ENCODE data around the gene ASH1L. TPM values are rescaled to one million over a fixed set of nuclear protein-coding genes. Genes with fewer than 3 reads are reported as not detected.
"Not testable (repeated sequence)": the region's sequence is repeated elsewhere in the genome, so short reads cannot be mapped to it uniquely, and the experiment has no call there.

Gene ASH1L
- polyA plus RNA-seq, 3 donors: 5.6 to 13.6 (median 12.0) TPM

DNA sequence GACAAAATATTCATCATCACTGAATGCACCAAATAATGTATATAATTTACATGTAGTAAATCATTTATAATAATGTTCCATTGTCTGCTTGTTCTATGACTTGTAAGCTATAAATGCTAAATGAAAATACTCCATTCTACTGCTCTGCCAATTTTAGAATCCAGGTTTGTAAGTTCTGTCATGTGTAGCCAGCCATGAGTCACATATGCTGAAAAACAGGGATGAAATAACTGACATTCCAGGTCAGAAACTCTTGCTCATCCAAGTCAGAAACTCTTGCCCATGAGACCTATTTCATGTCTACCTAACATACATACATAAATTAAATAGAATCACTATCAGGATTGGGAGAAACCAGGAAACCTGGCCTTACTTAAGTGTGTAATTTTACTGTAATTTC lies 95.6 kb downstream of the ASH1L start:
- no peak overlapping the region for H3K27ac ChIP-seq (ENCODE audit: low read depth, low read length)

DNA sequence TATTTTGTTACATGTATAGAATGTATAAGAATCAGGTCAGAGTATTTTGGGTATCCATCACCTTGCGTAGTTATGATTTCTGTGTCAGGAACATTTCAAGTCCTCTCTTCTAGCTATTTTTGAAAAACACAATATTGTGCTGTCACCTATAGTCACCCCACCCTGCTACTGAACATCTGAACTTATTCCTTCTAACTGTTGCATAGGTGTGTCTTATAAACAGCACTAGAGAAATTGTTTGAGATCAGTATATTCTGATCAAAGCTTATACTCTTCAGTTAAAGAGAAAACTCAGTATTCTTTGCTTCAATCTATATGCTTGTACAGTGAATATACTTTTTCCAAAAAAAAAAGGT lies 96.0 kb downstream of the ASH1L start:
- H3K27ac ChIP-seq (ENCODE audit: low read depth, low read length): no peak overlapping the region
- WGBS, 3 donors: 93 to 100% (median 100%) methylated on average over 1 of the region's 1 CpG

DNA sequence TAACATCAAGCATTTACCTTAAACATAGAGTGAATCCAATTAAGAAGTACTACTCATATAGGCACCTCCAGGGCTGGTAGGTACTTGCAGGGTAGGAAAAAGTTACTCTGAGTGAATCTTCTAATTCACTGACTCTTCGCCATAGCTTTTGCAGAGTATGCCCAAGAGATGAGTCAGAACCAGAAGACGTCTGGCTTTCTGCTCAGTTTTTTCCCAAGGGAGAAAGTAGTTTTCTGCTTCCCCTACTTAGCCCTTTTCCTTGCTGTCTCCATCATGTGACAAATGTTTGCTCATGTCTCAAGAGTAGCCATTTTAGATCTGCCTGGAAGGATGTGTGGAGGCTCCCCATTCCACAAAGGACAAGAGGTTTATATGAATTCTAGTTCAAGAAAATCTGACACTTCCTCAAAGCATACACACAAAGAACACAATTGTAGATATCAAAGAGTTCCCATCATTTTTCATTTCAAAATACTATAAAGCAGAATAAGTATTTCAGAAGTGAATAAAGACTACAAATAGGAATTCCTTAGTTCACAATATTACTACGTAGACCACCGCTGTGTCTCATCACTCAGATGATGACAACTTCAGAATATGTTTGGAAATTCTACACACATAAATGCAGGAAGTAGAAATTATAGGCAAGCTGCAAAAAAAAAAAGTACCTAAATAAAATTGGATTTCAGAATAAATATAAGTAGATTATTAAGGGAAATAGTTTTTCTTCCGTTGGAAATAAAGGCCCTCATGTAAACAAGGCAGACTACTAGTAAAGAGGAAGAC lies 98.5 kb downstream of the ASH1L start:
- 80 to 89% (median 82%) methylated on average over 5 of the region's 5 CpGs for WGBS, 3 donors
- H3K27ac ChIP-seq (ENCODE audit: low read depth, low read length): no peak overlapping the region

DNA sequence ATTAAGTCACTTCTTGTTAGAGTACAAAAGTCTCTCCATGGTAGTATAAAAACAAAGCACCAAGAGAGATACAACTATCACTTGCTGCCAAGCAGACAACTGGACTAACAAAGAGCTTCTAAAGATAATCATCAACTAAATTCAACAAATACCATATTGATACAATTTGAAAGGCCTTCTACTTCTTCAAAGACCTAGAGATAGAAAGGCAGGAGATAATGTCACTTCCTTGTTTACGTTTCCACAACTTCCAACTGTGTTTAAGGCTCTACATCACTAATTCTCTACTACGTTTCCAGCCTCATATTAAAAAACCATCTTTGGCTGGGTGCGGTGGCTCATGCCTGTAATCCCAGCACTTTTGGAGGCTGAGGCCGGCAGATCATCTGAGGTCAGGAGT lies 104.5 kb downstream of the ASH1L start:
- 86 to 95% (median 89%) methylated on average over 4 of the region's 4 CpGs for whole genome bisulfite sequencing, 3 donors
- H3K27ac ChIP-seq (ENCODE audit: low read depth, low read length): no peak overlapping the region

DNA sequence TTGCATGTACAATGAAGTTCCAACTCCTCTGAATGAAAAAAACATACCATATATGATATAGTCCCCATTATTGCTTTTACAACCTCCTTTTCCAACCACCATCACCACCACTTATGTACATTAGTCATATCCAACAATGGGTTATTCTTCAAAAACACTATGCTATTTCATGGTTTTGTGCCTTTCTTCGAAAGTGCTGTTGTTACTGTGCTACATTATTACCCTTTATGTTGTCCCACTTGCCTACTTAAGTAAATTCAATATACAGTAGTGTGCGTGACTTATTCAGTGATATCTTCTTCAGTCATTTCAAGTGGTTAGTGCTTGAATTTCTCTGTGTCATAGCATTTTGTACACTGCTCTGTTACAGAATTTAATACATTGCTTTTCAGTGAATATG lies 105.3 kb downstream of the ASH1L start:
- 96 to 99% (median 99%) methylated on average over 2 of the region's 2 CpGs for WGBS, 3 donors
- no peak overlapping the region for H3K27ac ChIP-seq (ENCODE audit: low read depth, low read length)

DNA sequence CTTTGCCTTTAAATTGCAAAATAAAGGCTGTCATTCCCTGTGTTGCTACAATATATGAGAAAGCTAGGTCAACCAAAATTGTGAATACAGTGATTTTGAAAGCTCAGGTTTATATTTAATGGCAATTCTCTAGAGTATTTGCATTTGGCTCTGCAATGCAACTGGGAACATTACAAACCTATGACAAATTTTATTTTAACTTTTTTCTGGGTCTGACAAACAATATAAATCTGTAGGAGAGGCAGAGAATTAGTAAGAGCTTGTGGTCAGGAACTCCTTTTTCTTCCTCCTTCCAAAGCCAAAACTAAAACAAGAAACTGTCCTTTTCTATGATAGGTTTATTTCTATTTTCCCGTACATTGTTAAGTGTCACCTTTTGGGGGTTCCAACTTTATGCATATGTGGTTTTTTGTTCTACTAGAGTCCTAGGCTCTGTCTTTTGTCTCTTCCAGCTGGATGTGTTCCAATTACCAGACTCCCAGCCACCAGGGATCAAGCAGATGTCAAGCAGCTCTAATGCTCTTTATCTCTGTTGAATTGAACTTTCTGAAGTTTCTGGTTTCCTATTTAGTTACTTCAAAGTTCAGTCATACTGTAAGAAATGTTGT lies 106.9 kb downstream of the ASH1L start:
- 41 to 65% (median 64%) methylated on average over 1 of the region's 1 CpG for WGBS, 3 donors
- no peak overlapping the region for H3K27ac ChIP-seq (ENCODE audit: low read depth, low read length)

DNA sequence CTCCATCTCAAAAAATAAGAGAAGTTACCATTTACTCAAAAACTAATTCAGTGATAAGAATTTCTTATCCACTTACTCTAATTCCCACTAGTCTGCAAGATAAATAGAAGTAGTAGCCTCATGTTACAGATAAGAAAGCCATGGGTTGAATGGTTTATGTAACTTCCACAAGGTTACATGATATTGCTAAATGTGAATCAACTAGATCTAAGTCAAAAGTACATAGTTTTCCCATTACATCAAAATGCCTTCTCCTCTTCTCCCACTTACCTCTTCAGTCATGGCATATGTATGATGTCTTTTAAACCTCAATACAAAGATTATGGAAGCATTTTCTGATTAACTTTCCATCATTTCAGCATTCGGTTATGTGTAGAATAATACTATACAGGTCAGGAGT lies 108.5 kb downstream of the ASH1L start:
- 91 to 97% (median 92%) methylated on average over 1 of the region's 1 CpG for WGBS, 3 donors
- H3K27ac ChIP-seq (ENCODE audit: low read depth, low read length): no peak overlapping the region

DNA sequence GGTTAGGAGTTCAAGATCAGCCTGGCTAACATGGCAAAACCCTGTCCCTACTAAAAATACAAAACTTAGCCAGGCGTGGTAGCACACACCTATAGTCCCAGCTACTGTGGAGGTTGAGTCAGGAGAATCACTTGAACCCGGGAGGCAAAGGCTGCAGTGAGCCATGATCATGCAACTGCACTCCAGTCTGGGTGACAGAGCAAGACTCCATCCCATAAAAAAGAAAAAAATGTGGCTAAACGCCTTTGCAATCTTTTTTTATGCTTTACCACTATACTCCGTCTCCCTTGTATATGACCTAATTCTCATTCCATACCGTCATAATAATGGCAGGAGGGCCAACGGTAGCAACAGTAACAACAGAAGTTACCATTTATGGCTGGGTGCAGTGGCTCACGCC lies 109.5 kb downstream of the ASH1L start:
- no peak overlapping the region for H3K27ac ChIP-seq (ENCODE audit: low read depth, low read length)
- WGBS, 3 donors: 95 to 97% (median 97%) methylated on average over 7 of the region's 7 CpGs

DNA sequence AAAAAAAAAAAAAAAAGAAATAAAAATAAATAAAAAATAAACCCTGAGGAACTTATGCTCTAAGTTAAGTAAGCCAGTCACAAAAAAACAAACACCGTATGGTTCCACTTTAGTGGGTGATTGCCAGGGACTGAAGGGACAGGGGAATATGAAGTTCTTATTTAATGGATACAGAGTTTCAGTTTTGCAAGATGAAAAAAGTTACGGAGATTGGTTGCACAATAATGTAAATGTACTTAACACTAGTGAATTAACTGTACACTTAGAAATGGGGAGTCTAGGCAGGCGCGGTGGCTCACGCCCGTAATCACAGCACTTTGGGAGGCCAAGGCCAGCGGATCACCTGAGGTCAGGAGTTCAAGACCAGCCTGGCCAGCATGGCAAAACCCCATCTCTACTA lies 111.4 kb downstream of the ASH1L start:
- H3K27ac ChIP-seq (ENCODE audit: low read depth, low read length): no peak overlapping the region
- 86 to 97% (median 89%) methylated on average over 7 of the region's 7 CpGs for WGBS, 3 donors

DNA sequence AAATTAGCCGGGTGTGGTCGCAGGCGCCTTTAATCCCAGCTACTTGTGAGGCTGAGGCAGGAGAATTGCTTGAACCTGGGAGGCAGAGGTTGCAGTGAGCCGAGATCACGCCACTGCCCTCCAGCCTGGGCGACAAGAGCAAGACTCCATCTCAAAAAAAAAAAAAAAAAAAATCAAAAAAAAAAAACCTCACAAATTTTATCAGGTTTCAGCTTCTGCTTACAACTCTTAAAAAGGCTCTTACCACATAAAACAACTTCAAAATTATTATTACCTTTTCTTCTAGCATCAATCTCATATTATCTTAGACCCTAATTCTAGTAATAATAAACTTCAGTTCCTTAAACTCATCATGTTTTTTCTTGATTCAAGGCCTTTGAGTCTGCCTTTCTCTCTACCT lies 120.2 kb downstream of the ASH1L start:
- not testable (repeated sequence) for H3K27ac ChIP-seq (ENCODE audit: low read depth, low read length)
- WGBS, 3 donors: 95 to 97% (median 97%) methylated on average over 6 of the region's 6 CpGs

DNA sequence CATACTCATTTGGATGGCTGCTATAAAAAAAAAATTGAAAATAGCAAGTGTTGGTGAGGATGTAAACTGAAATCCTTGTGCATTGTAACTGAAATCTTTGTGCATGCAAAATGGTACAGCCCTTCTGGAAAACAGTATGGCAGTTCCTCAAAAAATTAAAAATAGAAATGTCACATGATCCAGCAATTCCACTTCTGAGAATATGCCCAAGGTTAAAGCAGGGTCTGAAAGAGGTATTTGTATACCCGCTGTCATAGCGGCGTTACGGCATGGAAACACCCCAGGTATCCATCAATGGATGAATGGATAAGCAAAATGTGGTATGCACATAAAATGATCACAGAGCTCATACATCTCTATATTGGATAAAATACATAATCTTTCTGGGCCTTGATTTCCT lies 125.2 kb downstream of the ASH1L start:
- H3K27ac ChIP-seq (ENCODE audit: low read depth, low read length): no peak overlapping the region
- WGBS, 3 donors: 91 to 98% (median 96%) methylated on average over 4 of the region's 4 CpGs

DNA sequence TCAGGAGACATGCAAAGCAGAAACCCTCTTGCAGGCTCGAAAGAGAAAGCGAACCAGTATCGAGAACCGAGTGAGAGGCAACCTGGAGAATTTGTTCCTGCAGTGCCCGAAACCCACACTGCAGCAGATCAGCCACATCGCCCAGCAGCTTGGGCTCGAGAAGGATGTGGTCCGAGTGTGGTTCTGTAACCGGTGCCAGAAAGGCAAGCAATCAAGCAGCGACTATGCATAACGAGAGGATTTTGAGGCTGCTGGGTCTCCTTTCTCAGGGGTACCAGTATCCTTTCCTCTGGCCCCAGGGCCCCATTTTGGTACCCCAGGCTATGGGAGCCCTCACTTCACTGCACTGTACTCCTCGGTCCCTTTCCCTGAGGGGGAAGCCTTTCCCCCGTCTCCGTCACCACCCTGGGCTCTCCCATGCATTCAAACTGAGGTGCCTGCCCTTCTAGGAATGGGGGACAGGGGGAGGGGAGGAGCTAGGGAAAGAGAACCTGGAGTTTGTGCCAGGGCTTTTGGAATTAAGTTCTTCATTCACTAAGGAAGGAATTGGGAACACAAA lies 128.7 kb downstream of the ASH1L start:
- H3K27ac ChIP-seq (ENCODE audit: low read depth, low read length): not testable (repeated sequence)
- 94 to 98% (median 95%) methylated on average over 14 of the region's 14 CpGs for WGBS, 3 donors

DNA sequence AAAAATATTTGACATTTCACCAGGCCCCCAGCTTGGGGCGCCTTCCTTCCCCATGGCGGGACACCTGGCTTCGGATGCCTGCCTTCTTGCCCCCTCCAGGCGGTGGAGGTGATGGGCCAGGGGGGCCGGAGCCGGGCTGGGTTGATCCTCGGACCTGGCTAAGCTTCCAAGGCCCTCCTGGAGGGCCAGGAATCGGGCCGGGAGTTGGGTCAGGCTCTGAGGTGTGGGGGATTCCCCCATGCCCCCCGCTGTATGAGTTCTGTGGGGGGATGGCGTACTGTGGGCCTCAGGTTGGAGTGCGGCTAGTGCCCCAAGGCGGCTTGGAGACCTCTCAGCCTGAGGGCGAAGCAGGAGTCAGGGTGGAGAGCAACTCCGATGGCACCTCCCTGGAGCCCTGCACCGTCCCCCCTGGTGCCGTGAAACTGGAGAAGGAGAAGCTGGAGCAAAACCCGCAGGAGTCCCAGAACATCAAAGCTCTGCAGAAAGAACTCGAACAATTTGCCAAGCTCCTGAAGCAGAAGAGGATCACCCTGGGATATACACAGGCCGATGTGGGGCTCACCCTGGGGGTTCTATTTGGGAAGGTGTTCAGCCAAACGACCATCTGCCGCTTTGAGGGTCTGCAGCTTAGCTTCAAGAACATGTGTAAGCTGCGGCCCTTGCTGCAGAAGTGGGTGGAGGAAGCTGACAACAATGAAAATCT lies 129.3 kb downstream of the ASH1L start:
- not testable (repeated sequence) for H3K27ac ChIP-seq (ENCODE audit: low read depth, low read length)
- 95 to 96% (median 95%) methylated on average over 23 of the region's 23 CpGs for WGBS, 3 donors

DNA sequence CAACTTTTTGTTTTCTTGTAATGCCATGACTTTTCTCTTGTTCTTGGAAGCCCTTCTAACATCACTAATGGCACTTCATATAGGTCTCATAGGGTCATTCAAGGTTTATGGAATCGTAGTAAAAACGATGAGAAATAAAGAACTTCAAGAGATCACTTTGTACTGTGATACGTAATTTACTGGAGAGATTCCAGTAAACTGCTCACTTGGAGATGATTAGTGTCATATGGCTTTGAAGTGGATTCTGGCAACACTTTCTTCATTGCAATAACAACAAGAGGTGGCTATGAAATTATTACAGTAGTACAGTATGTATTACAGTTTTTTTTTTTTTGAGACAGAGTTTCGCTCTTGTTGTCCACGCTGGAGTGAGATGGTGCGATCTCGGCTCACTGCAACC lies 138.5 kb downstream of the ASH1L start:
- 90 to 96% (median 91%) methylated on average over 7 of the region's 7 CpGs for WGBS, 3 donors
- H3K27ac ChIP-seq (ENCODE audit: low read depth, low read length): no peak overlapping the region

DNA sequence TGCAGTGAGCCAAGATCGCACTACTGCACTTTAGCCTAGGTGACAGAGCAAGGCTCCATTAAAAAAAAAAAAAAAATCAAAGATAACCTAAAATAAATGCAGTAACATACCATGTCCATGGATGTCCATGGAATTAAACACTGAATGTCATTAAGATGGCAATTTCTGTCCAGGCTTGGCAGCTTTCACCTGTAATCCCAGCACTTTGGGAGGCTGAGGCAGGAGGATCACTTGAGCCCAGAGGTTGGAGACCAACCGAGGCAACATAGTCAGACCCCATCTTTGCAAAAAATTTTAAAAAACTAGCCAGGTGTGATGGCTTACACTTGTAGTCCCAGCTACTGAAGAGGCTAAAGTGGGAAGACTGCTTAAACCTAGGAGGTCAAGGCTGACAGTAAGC lies 141.8 kb downstream of the ASH1L start:
- WGBS, 3 donors: 94 to 100% (median 98%) methylated on average over 2 of the region's 2 CpGs
- H3K27ac ChIP-seq (ENCODE audit: low read depth, low read length): no peak overlapping the region

DNA sequence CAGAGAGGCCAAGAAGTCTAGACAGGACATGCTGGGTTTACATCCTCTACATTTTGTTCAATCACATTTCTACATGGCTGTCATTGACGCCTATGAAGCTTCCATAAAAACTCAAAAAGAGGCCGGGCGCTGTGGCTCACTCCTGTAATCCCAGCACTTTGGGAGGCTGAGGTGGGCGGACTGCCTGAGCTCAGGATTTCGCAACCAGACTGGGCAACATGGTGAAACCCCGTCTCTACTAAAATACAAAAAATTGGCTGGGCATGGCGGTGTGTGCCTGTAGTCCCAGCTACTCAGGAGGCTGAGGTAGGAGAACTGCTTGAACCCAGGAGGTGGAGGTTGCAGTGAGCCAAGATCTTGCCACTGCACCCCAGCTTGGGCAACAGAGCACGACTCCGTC lies 150.8 kb downstream of the ASH1L start:
- 85 to 97% (median 88%) methylated on average over 9 of the region's 9 CpGs for WGBS, 3 donors
- H3K27ac ChIP-seq (ENCODE audit: low read depth, low read length): not testable (repeated sequence)

DNA sequence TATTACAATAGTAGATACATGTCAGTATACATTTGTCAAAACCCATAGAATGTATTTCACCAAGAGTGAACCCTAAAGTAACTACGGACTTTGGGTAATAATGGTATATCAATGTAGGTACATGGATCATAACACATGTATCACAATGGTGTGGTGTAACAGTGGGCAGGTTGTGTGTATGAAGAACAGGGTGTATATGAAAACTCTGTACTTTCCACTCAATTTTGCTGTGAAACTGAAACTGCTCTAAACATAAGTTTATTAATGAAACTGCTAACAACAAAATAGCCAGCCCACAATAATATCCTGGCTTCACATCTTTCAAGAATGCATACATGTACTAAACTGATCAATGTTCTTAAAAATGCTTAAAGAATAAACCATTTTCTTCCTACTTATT lies 151.7 kb downstream of the ASH1L start:
- 91 to 100% (median 100%) methylated on average over 1 of the region's 1 CpG for WGBS, 3 donors
- no peak overlapping the region for H3K27ac ChIP-seq (ENCODE audit: low read depth, low read length)

DNA sequence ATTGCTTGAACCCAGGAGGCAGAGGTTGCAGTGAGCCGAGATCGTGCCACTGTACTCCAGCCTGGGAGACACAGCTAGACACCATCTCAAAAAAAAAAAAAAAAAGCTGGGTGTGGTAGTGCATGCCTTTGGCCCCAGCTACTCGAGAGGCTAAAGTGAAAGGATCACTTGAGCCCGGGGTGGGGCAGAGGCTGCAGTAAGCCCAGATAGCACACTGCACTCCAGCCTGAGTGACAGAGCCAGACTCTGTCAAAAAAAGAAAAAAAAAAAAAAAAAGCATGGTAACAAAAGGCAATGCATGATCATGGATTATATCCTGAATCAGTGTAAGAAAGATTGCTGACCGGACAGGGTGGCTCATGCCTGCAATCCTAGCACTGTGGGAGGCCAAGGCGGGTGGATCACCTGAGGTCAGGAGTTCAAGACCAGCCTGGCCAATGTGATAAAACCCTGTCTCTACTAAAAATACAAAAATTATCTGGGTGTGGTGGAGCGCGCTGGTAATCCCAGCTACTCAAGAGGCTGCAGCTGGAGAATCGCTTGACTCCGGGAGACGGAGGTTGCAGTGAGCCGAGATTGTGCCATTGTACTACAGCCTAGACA lies 165.6 kb downstream of the ASH1L start:
- 83 to 93% (median 86%) methylated on average over 12 of the region's 12 CpGs for WGBS, 3 donors
- no peak overlapping the region for H3K27ac ChIP-seq (ENCODE audit: low read depth, low read length)

DNA sequence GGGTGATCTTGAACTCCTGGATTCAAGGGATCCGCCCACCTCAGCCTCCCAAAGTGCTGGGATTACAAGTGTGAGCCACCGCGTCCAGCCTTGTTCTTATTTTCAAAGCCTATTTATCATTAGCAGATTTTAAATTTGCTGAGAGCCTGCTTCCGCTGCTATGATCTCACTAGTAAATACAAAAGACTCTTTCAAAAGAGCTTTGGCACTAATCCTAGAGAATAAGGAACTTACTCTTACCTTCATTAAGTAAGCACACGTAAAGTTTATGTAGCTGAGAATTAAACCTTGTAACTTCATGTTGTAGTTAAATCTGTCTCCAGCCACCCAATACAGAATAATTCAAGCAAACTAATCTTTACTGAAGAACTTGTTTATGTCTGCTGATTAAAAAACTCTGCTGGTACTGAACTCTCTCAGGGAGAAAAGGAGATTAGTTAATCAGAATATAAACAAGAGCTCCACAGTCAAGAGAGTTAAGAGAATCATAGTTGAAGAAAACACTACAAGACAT lies 169.6 kb downstream of the ASH1L start:
- WGBS, 3 donors: 33 to 84% (median 76%) methylated on average over 5 of the region's 5 CpGs
- no peak overlapping the region for H3K27ac ChIP-seq (ENCODE audit: low read depth, low read length)
